NT2/D1 (cell line): ENCODE measurements around the gene DUS2.

Source experiments
- YY1 ChIP-seq: IDR thresholded peaks from 2 replicates; pipeline ENCODE4 v1.6.1; 2011; ENCODE audit not compliant: insufficient read length, insufficient read depth
- ZNF274 ChIP-seq: IDR thresholded peaks from 2 replicates; pipeline ENCODE4 v1.6.1; 2011; ENCODE audit warnings: mild to moderate bottlenecking, low read depth, low read length

- TF ChIP-seq YY1 (no peak), ZNF274 (no peak)
These were observed 53.5 kb downstream of the DUS2 start for GRCh38 chr16:68076560-68076959.
